ENCODE data around the gene OR51I1.

Gene OR51I1

DNA sequence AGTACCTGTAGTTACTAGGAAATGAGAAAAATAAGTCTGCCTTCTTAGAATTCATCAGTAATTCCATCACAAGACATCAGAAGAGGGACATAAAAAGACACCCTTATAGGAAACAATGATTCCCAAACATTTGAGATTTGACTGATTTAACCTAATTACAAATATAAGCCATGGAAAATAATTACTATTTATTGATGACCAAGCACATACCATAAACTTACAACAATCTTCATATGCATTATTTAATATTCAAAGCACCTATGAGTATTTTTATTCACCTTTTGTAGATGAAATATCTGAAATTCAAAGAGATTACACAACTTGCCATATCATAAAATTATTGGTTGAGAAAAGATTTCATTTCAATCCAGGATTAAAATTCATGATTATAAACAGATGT lies 32.6 kb upstream of the OR51I1 start:
- no peak for DNase-seq (ENCODE audit: low spot score)
- TF ChIP-seq CTCF (IDR thresholded peaks at IDR 0.05; ENCODE audit: extremely low read depth, missing control alignments): no peak

DNA sequence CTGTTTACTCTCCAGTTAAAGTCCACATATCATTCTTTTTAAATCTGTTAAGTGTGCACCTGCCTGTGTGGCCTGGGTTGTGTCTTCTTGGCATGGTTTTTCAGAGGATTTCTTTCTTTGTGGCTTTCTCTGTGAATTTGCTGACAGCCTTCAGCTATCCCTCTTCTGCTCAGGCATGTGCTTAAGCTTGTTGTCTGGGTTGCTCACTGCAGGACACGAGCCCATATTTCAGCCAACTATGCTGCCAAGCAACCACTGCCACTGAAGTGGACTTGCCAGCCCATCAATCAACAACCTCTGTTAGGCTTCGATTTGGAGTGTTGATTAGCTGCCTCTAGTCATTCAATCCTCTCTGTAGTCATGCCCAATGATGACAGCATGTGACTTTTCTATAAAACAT lies 26.2 kb upstream of the OR51I1 start:
- no peak for TF ChIP-seq CTCF (IDR thresholded peaks at IDR 0.05; ENCODE audit: extremely low read depth, missing control alignments)
- DNase-seq (ENCODE audit: low spot score): no peak

DNA sequence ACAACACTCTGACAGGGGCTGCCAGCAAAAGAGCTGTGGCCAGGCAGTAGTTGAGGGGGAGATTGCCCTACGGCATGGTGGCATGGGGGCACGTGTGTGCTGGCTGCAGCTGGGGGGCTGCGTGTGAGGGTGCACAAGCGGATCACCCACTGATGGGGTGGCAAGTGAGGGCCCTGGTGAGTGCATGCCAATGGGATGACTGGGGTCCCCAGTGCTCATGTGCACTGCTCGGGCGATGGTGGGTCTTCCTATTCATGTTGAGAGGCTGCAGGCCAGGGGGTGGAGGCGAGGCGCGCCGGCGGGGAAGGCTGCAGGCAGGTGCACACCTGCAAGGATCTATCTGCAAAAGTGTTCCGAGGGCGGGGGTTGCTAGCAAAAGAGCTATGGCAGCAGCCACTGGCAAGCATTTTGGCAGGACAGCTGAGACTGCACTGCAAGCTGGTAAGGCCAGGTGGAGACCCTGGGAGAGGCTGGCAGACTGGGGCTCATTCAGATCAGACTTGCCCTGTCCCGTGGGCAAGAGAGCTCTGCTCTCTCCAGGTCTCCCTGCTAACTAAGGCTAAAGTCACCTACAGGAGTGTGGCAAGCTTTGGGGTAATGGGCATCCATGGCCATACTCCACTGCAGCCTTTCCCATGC lies 19.8 kb upstream of the OR51I1 start:
- DNase-seq (ENCODE audit: low spot score): no peak
- no peak for TF ChIP-seq CTCF (IDR thresholded peaks at IDR 0.05; ENCODE audit: extremely low read depth, missing control alignments)

DNA sequence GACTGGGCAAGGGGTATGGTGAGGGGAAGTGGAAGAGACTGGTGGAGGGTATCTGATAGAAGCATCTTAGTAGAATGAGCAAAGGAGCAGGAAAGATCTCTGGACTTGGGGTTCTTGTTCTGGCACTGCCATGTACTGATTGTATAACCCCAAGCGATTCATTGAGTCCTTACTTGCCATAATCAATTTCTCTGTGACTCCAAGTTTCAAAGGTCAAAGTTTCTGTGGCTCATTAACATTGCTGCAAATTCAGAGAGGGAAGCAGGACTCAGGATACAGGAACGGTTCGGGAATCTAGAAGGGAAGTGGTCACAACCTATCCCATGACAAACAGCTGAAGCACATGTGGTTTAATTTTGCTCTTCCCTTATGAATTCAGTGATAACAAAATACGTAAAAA lies 8.1 kb upstream of the OR51I1 start:
- no peak for TF ChIP-seq CTCF (IDR thresholded peaks at IDR 0.05; ENCODE audit: extremely low read depth, missing control alignments)
- DNase-seq (ENCODE audit: low spot score): no peak

- no peak for DNase-seq (ENCODE audit: low spot score)
- no peak for TF ChIP-seq CTCF (IDR thresholded peaks at IDR 0.05; ENCODE audit: extremely low read depth, missing control alignments)
These were observed 7.7 kb upstream of the OR51I1 start, which contains the start of gene OR51I2 for GRCh38 chr11:5449023-5449422. Gene OR51I2 (plus strand): TSS chr11:5449323. CDS start chr11:5453489, 4,166 bp downstream.

DNA sequence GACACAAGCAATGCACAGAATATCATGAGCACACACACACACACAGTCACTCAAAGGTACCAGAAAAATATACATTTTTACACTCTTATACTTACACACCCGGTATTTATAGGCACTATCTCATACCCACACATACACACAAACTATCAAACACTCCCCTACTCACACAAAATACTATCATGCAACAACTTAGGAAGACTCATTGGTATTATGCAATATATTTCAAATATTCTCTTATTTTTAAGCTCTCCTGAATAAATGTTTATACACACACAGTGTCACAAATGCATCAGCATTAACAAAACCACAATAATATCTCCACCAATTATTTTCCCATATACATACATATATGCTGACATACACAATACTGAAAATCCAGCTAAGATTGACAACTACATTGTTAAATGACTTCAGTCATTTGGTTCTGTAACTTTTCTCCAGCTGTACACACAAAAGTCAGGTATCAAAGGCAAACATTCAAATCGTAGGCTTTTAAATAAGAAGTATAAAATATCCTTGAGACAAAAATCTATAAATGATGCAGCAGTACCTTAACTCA lies 2.6 kb upstream of the OR51I1 start:
- TF ChIP-seq CTCF (IDR thresholded peaks at IDR 0.05; ENCODE audit: extremely low read depth, missing control alignments): no peak
- DNase-seq (ENCODE audit: low spot score): no peak

- no peak for TF ChIP-seq CTCF (IDR thresholded peaks at IDR 0.05; ENCODE audit: extremely low read depth, missing control alignments)
- no peak for DNase-seq (ENCODE audit: low spot score)
These were observed 18.2 kb downstream of the OR51I1 start for GRCh38 chr11:5423131-5423530.
